H9 (cell line): ENCODE results near the gene LRMDA. TPM values are rescaled to one million over a fixed set of nuclear protein-coding genes. Genes with fewer than 3 reads are reported as not detected.

Experiments
- DNase-seq: peaks from one replicate; pipeline ENCODE4 v3.0.0-alpha.2; 2017
- H2AFZ ChIP-seq: one replicate; pipeline ENCODE4 v1.6.1; 2013; ENCODE audit warnings: mild to moderate bottlenecking, low read length, control low read depth, moderate library complexity
- H2AK5ac ChIP-seq: 2 replicates; pipeline ENCODE4 v1.6.1; 2013; ENCODE audit warnings: low read length, control low read depth, mixed read lengths; ENCODE audit not compliant: insufficient read length
- H2BK120ac ChIP-seq: one replicate; pipeline ENCODE4 v1.6.1; 2013; ENCODE audit warnings: low read depth, mild to moderate bottlenecking, low read length, control low read depth, inconsistent platforms; ENCODE audit not compliant: poor library complexity, severe bottlenecking
- H2BK12ac ChIP-seq: 2 replicates; pipeline ENCODE4 v1.6.1; 2013; ENCODE audit warnings: low read length, control low read depth, mixed read lengths, low read depth; ENCODE audit not compliant: insufficient read length
- H2BK15ac ChIP-seq: 2 replicates; pipeline ENCODE4 v1.6.1; 2013; ENCODE audit warnings: low read depth, low read length, control low read depth
- H2BK20ac ChIP-seq: one replicate; pipeline ENCODE4 v1.6.1; 2013; ENCODE audit warnings: low read depth, mild to moderate bottlenecking, low read length, control low read depth, inconsistent platforms; ENCODE audit not compliant: poor library complexity, severe bottlenecking
- H2BK5ac ChIP-seq: 2 replicates; pipeline ENCODE4 v1.6.1; 2013; ENCODE audit warnings: low read length, control low read depth, mixed read lengths; ENCODE audit not compliant: insufficient read length
- H3K14ac ChIP-seq: 2 replicates; pipeline ENCODE4 v1.6.1; 2013; ENCODE audit warnings: low read length, control low read depth; ENCODE audit not compliant: insufficient read depth
- H3K18ac ChIP-seq: 2 replicates; pipeline ENCODE4 v1.6.1; 2013; ENCODE audit warnings: low read depth, mild to moderate bottlenecking, mixed read lengths, low read length, control low read depth; ENCODE audit not compliant: insufficient read length
- H3K23ac ChIP-seq: 2 replicates; pipeline ENCODE4 v1.6.1; 2013; ENCODE audit warnings: low read length, control low read depth, mixed read lengths, low read depth; ENCODE audit not compliant: insufficient read length
- H3K23me2 ChIP-seq: 2 replicates; pipeline ENCODE4 v1.6.1; 2013; ENCODE audit warnings: low read depth, mild to moderate bottlenecking, mixed read lengths, low read length, control low read depth; ENCODE audit not compliant: insufficient read length, poor library complexity, severe bottlenecking
- H3K27ac ChIP-seq: 2 replicates; pipeline ENCODE4 v1.5.1; 2013; ENCODE audit warnings: low read length, control low read depth, mixed read lengths, low read depth; ENCODE audit not compliant: insufficient read length
- H3K27me3 ChIP-seq: 2 replicates; pipeline ENCODE4 v1.6.1; 2013; ENCODE audit warnings: low read length, control low read depth, inconsistent platforms; ENCODE audit not compliant: insufficient read depth
- H3K4ac ChIP-seq: 2 replicates; pipeline ENCODE4 v1.6.1; 2013; ENCODE audit warnings: low read depth, mild to moderate bottlenecking, control low read depth, inconsistent platforms, low read length, moderate library complexity
- H3K4me1 ChIP-seq: 2 replicates; pipeline ENCODE4 v1.6.1; 2013; ENCODE audit warnings: low read length, control low read depth, inconsistent platforms; ENCODE audit not compliant: insufficient read depth
- H3K4me2 ChIP-seq: 2 replicates; pipeline ENCODE4 v1.6.1; 2013; ENCODE audit warnings: low read length, control low read depth, mixed read lengths; ENCODE audit not compliant: insufficient read length, insufficient read depth
- H3K56ac ChIP-seq: 2 replicates; pipeline ENCODE4 v1.6.1; 2013; ENCODE audit warnings: low read depth, mild to moderate bottlenecking, mixed read lengths, low read length, control low read depth; ENCODE audit not compliant: insufficient read length
- H3K79me1 ChIP-seq: 2 replicates; pipeline ENCODE4 v1.6.1; 2013; ENCODE audit warnings: low read depth, mild to moderate bottlenecking, moderate library complexity, low read length, control low read depth, inconsistent platforms; ENCODE audit not compliant: insufficient read depth, poor library complexity, severe bottlenecking
- H3K79me2 ChIP-seq: 2 replicates; pipeline ENCODE4 v1.6.1; 2013; ENCODE audit warnings: low read length, control low read depth, inconsistent platforms; ENCODE audit not compliant: insufficient read depth
- H3K9ac ChIP-seq: 2 replicates; pipeline ENCODE4 v1.6.1; 2013; ENCODE audit warnings: low read length, control low read depth, mixed read lengths; ENCODE audit not compliant: insufficient read length; ENCODE audit errors: extremely low read depth
- H3K9me3 ChIP-seq: one replicate; pipeline ENCODE4 v1.6.1; 2013; ENCODE audit warnings: low read depth, low read length, inconsistent platforms; ENCODE audit not compliant: control insufficient read depth
- H3T11ph ChIP-seq: one replicate; pipeline ENCODE4 v1.6.1; 2013; ENCODE audit warnings: mild to moderate bottlenecking, low read length, control low read depth, inconsistent platforms
- H4K20me1 ChIP-seq: one replicate; pipeline ENCODE4 v1.6.1; 2013; ENCODE audit not compliant: control insufficient read depth, insufficient read length, insufficient read depth
- H4K5ac ChIP-seq: 2 replicates; pipeline ENCODE4 v1.6.1; 2013; ENCODE audit warnings: low read depth, mild to moderate bottlenecking, mixed read lengths, low read length, control low read depth; ENCODE audit not compliant: insufficient read length
- H4K8ac ChIP-seq: replicated peaks from 2 replicates; pipeline ENCODE4 v1.6.1; 2013; ENCODE audit warnings: low read length, control low read depth, mixed read lengths, low read depth; ENCODE audit not compliant: insufficient read length
- H4K91ac ChIP-seq: 2 replicates; pipeline ENCODE4 v1.6.1; 2013; ENCODE audit warnings: low read depth, mild to moderate bottlenecking, moderate library complexity, mixed read lengths, low read length, control low read depth; ENCODE audit not compliant: insufficient read length
- H3K27ac Mint-ChIP-seq, 3 experiments: 2 replicates in 2 of 3; 3 replicates in 1 of 3; pipeline ENCODE4 v1.8.0; 2020 to 2021; ENCODE audit warnings: mixed read lengths in 3 of 3, mild to moderate bottlenecking in 1 of 3, moderate library complexity in 1 of 3
- H3K27me3 Mint-ChIP-seq: 2 replicates; pipeline ENCODE4 v1.8.0; 2021; ENCODE audit warnings: low read depth, mild to moderate bottlenecking, moderate library complexity, mixed read lengths
- H3K36me3 Mint-ChIP-seq, 3 experiments: 2 replicates in 2 of 3; 3 replicates in 1 of 3; pipeline ENCODE4 v1.8.0; 2020 to 2021; ENCODE audit warnings: low read depth in 3 of 3, mixed read lengths in 3 of 3; ENCODE audit not compliant: insufficient read depth in 1 of 3
- H3K4me1 Mint-ChIP-seq, 2 experiments: 2 replicates each; pipeline ENCODE4 v1.8.0; 2020; ENCODE audit warnings: mixed read lengths in 2 of 2
- H3K4me3 Mint-ChIP-seq, 2 experiments: 2 replicates in 1 of 2; 3 replicates in 1 of 2; pipeline ENCODE4 v1.8.0; 2020 to 2021; ENCODE audit warnings: mild to moderate bottlenecking in 2 of 2, mixed read lengths in 2 of 2, moderate library complexity in 1 of 2
- H3K9me3 Mint-ChIP-seq, 2 experiments: 2 replicates in 1 of 2; 3 replicates in 1 of 2; pipeline ENCODE4 v1.8.0; 2020; ENCODE audit warnings: mild to moderate bottlenecking in 2 of 2, mixed read lengths in 2 of 2, moderate library complexity in 1 of 2
- total RNA-seq: library from RNA; stranded (reverse); gene quantifications from 2 replicates; pipeline ENCODE4 v1.2.1, GENCODE V29; 2021
- TF ChIP-seq, protein P1 (sequence below): fragments of 200-600 bp; sonication (generic); conservative IDR thresholded peaks from 3 replicates; pipeline ENCODE4 v1.8.0; 2021; ENCODE audit warnings: antibody characterized with exemption, mild to moderate bottlenecking

LRMDA gene
- total RNA-seq, 1 experiment from 2014 or later, result 1.8 TPM

DNA sequence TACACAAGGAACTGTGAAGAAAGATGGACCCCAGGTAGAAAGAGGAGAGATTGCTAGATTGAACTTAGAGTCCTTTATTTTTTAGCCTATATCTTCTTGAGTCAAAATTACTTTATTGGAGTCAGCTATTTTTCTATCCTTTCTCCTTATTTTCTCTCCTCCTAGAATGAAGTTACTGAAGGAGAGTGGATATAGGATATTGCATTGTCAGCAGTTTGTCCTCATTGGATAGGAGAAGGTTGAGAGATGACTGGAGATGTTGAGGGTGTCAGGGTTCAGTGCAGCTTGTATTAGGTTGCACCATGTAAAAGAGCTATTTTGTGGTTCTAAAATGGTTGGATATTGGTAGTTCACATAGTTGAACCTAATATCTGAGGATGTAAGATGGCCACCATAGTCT, 5.5 kb downstream of the LRMDA start:
- Histone ChIP-seq H3K79me1 (no peaks in the 10 kb centered on the region), H3K9me3 (no peaks in the 10 kb centered on the region), H3K79me2 (no peaks in the 10 kb centered on the region), H3K14ac (no peak overlapping the region), H3K23me2 (no peaks in the 10 kb centered on the region), H3K18ac (no peak overlapping the region), H4K91ac (no peak overlapping the region), H4K8ac (no peak overlapping the region), H3K56ac (no peak overlapping the region), H2BK12ac (no peak overlapping the region), H2AK5ac (no peak overlapping the region), H3K23ac (no peak overlapping the region), H4K20me1 (no peaks in the 10 kb centered on the region), H2BK20ac (no peak overlapping the region), H2AFZ (no peak overlapping the region), H2BK120ac (no peak overlapping the region), H2BK5ac (no peak overlapping the region), H3K9ac (no peak overlapping the region), H3K27ac (no peak overlapping the region), H2BK15ac (no peak overlapping the region), H3K4ac (no peak overlapping the region), H3K4me2 (no peak overlapping the region), H3K27me3 (peaks cover 39% of the 10 kb centered on the region), H3K4me1 (peaks cover 2% of the 10 kb centered on the region; the same call in 1 of the 2 replicates), H4K5ac (no peak overlapping the region), H3T11ph (no peak overlapping the region)
- H3K27ac Mint-ChIP-seq, result no peak overlapping the region
- H3K27me3 Mint-ChIP-seq, result peaks cover 96% of the 10 kb centered on the region
- H3K4me3 Mint-ChIP-seq, result no peak overlapping the region
- no peaks in the 10 kb centered on the region for H3K36me3 Mint-ChIP-seq
- H3K4me1 Mint-ChIP-seq, result peaks cover 23 to 28% of the 10 kb centered on the region in 2 experiments
- TF ChIP-seq, protein P1, sequence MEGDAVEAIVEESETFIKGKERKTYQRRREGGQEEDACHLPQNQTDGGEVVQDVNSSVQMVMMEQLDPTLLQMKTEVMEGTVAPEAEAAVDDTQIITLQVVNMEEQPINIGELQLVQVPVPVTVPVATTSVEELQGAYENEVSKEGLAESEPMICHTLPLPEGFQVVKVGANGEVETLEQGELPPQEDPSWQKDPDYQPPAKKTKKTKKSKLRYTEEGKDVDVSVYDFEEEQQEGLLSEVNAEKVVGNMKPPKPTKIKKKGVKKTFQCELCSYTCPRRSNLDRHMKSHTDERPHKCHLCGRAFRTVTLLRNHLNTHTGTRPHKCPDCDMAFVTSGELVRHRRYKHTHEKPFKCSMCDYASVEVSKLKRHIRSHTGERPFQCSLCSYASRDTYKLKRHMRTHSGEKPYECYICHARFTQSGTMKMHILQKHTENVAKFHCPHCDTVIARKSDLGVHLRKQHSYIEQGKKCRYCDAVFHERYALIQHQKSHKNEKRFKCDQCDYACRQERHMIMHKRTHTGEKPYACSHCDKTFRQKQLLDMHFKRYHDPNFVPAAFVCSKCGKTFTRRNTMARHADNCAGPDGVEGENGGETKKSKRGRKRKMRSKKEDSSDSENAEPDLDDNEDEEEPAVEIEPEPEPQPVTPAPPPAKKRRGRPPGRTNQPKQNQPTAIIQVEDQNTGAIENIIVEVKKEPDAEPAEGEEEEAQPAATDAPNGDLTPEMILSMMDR, result no peak
- no peaks in the 10 kb centered on the region for H3K9me3 Mint-ChIP-seq
- no peak for DNase-seq
